GM12892 (cell line): Measurements from ENCODE around the gene LINC00632.

Experiments
- POLR2A ChIP-seq: IDR thresholded peaks from 2 replicates; pipeline ENCODE4 v1.6.1; 2011; ENCODE audit warnings: low read depth, low read length, control low read depth
- POLR2AphosphoS5 ChIP-seq: IDR thresholded peaks from 2 replicates; pipeline ENCODE4 v1.6.1; 2011; ENCODE audit warnings: low read depth, low read length, control low read depth
- TAF1 ChIP-seq: IDR thresholded peaks from 2 replicates; pipeline ENCODE4 v1.6.1; 2011; ENCODE audit warnings: low read depth, mild to moderate bottlenecking, control low read depth, low read length, borderline replicate concordance

- TF ChIP-seq POLR2A (no peak), POLR2AphosphoS5 (no peak), TAF1 (no peak)
Measured at GRCh38 chrX:140697618-140698017, 11.9 kb upstream of the LINC00632 start.
